ENCODE results near the gene DHH.
A peak's percentile ranks its signal among the peaks of the same experiment; 100 is the strongest.

The DHH gene

DNA sequence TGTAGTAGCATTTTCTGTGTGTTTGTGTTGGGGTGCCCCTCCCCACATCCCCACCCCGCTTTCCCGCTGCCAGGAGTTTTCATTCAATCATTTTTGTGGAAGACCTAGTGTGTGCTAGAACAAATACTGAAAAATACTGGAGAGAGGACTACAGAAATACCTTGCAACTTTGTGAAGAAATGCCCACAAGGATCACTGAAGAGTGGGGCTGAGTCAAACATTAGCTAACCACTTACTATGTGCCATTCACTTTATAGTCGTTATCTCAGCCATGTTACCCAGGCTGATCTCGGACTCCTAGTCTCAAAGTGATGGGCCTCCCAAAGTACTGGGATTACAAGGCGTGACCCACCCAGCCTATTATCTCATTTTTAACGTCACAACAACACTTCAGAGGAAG lies 16.6 kb upstream of the DHH start:
- H3K9me3 ChIP-seq (ENCODE audit: insufficient read depth, low read length): no peaks in the 10 kb centered on the region
- no peaks in the 10 kb centered on the region for H3K36me3 ChIP-seq (replicated peaks; ENCODE audit: low read depth, low read length)
- H3K4me1 ChIP-seq (ENCODE audit: low read length): peaks cover 12% of the 10 kb centered on the region
- H3K27me3 ChIP-seq (ENCODE audit: low read depth, low read length): no peaks in the 10 kb centered on the region
- H2AFZ ChIP-seq (ENCODE audit: low read depth, low read length): peak overlapping the region; percentile 98
- TF ChIP-seq, protein P1, sequence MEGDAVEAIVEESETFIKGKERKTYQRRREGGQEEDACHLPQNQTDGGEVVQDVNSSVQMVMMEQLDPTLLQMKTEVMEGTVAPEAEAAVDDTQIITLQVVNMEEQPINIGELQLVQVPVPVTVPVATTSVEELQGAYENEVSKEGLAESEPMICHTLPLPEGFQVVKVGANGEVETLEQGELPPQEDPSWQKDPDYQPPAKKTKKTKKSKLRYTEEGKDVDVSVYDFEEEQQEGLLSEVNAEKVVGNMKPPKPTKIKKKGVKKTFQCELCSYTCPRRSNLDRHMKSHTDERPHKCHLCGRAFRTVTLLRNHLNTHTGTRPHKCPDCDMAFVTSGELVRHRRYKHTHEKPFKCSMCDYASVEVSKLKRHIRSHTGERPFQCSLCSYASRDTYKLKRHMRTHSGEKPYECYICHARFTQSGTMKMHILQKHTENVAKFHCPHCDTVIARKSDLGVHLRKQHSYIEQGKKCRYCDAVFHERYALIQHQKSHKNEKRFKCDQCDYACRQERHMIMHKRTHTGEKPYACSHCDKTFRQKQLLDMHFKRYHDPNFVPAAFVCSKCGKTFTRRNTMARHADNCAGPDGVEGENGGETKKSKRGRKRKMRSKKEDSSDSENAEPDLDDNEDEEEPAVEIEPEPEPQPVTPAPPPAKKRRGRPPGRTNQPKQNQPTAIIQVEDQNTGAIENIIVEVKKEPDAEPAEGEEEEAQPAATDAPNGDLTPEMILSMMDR (IDR thresholded peaks at IDR 0.05; ENCODE audit: low read depth, low read length): no peak
- no peak for TF ChIP-seq EZH2phosphoT487 (IDR thresholded peaks at IDR 0.05; ENCODE audit: low read depth)
- peak overlapping the region; percentile 11; the same call in 1 of the 2 replicates for H3K27ac ChIP-seq (ENCODE audit: low read length)
- peaks cover 21% of the 10 kb centered on the region for H3K79me2 ChIP-seq (ENCODE audit: low read length)
- peak overlapping the region; percentile 75 for H3K4me2 ChIP-seq (ENCODE audit: low read length)
- peak overlapping the region; percentile 91 for H3K4me3 ChIP-seq (ENCODE audit: low read length)
- peaks cover 7% of the 10 kb centered on the region; the same call in 1 of the 2 replicates for H4K20me1 ChIP-seq (ENCODE audit: insufficient read depth, low read length)
- peak overlapping the region; percentile 69 for H3K9ac ChIP-seq (ENCODE audit: low read length)

DNA sequence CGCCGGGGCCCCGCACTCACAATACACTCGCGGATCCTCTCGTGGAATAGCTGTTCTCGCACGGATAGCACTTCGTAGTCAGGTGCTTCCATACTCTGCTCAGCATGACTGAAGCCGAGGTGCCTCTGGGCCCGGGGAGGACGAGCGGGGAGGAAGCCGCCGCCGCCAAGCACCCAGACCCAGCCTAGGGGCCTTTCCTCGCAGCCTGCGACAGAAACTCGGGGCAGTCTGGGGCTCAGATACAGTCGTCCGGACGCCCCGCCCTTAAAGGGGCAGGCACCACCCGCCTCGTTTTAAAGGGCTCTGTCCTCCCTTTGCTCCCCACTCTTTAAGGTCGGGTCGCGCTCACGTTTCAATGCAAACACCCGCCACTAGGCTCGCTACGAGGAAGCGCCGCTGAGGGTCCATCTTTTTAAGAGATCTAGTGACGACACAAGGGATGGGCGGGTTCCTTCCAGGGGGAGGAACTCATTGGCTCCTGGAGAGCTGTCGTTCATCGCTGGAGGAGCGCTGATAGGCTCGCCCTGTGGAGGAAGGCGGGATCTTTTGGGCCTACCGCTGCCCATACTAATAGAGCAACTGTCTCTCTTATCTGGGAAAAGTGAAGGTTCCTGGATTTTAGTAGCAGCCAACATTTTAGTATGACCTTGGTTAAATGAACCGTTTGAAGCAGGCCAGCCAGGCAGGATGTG lies 16.0 kb upstream of the DHH start, which contains the start of gene LMBR1L:
Gene LMBR1L (minus strand): TSS at position 384 of the 692 bp plus-strand sequence. CDS start 292 bp downstream, at position 92.
- TF ChIP-seq, protein P1 (IDR thresholded peaks at IDR 0.05; ENCODE audit: low read depth, low read length): peak; percentile 18; the same call in 1 of the 2 replicates
- no peak for TF ChIP-seq EZH2phosphoT487 (IDR thresholded peaks at IDR 0.05; ENCODE audit: low read depth)
- H2AFZ ChIP-seq (ENCODE audit: low read depth, low read length): peak within 1 kb of the TSS; percentile 98
- peaks cover 12% of the 10 kb centered on the region for H3K4me1 ChIP-seq (ENCODE audit: low read length)
- peak within 1 kb of the TSS; percentile 55 for H3K27ac ChIP-seq (ENCODE audit: low read length)
- peak within 1 kb of the TSS; percentile 88 for H3K4me2 ChIP-seq (ENCODE audit: low read length)
- peak within 1 kb of the TSS; percentile 91 for H3K4me3 ChIP-seq (ENCODE audit: low read length)
- H3K36me3 ChIP-seq (replicated peaks; ENCODE audit: low read depth, low read length): no peaks in the 10 kb centered on the region
- no peaks in the 10 kb centered on the region for H3K9me3 ChIP-seq (ENCODE audit: insufficient read depth, low read length)
- no peaks in the 10 kb centered on the region for H3K27me3 ChIP-seq (ENCODE audit: low read depth, low read length)
- H3K79me2 ChIP-seq (ENCODE audit: low read length): peaks cover 21% of the 10 kb centered on the region
- H4K20me1 ChIP-seq (ENCODE audit: insufficient read depth, low read length): peaks cover 9% of the 10 kb centered on the region; the same call in 1 of the 2 replicates
- H3K9ac ChIP-seq (ENCODE audit: low read length): peak within 1 kb of the TSS; percentile 87

DNA sequence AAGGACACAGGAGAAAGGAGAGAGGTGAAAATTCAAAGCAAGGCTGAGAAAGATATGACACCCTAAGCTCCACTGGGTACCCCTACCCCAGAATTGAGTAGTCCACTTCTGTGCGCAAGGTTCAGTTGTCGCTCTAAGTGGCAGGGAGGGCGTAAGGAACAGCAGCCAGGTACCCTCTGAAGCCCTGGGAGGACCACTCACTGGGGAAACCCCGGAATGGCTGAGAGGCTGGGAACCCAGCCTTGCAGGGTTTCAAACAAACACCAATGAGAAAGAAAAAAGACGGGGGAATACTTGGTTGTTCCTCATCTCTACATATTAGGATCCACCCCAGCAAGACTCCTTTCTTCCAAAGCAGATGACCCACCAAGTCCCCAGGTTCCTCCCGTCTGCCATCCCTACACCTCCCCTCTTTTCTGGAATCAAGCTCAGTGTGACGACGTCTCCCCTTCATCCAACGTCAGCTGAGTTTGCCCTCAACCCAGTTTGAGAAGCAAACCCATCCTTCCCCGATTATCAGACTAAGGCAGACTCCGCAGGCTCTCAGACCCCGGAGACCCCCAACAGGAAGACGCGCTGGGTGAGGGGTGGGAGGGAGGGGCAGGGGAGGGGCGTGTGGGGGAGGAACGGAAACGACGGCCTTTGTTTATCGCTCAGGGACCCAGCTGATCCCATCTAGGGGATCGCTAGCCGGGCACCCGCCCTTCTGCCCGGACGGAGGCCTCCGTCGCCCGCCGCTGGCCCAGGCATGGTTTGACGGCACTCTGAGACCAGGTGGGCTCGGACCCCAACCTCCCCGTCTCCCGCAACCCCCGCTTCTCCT lies 15.3 kb upstream of the DHH start:
- Histone ChIP-seq H3K27me3 (ENCODE audit: low read depth, low read length) (no peaks in the 10 kb centered on the region), H3K4me2 (ENCODE audit: low read length) (peak overlapping the region; percentile 88), H3K27ac (ENCODE audit: low read length) (peak overlapping the region; percentile 55), H3K36me3 (replicated peaks; ENCODE audit: low read depth, low read length) (no peaks in the 10 kb centered on the region), H3K9ac (ENCODE audit: low read length) (peak overlapping the region; percentile 87), H3K4me3 (ENCODE audit: low read length) (peak overlapping the region; percentile 91), H3K9me3 (ENCODE audit: insufficient read depth, low read length) (no peaks in the 10 kb centered on the region), H2AFZ (ENCODE audit: low read depth, low read length) (peak overlapping the region; percentile 72; the same call in 1 of the 2 replicates), H3K79me2 (ENCODE audit: low read length) (peaks cover 21% of the 10 kb centered on the region), H3K4me1 (ENCODE audit: low read length) (peaks cover 12% of the 10 kb centered on the region), H4K20me1 (ENCODE audit: insufficient read depth, low read length) (peaks cover 14% of the 10 kb centered on the region; the same call in 1 of the 2 replicates)
- TF ChIP-seq EZH2phosphoT487 (IDR thresholded peaks at IDR 0.05; ENCODE audit: low read depth): no peak
- TF ChIP-seq, protein P1 (IDR thresholded peaks at IDR 0.05; ENCODE audit: low read depth, low read length): no peak

DNA sequence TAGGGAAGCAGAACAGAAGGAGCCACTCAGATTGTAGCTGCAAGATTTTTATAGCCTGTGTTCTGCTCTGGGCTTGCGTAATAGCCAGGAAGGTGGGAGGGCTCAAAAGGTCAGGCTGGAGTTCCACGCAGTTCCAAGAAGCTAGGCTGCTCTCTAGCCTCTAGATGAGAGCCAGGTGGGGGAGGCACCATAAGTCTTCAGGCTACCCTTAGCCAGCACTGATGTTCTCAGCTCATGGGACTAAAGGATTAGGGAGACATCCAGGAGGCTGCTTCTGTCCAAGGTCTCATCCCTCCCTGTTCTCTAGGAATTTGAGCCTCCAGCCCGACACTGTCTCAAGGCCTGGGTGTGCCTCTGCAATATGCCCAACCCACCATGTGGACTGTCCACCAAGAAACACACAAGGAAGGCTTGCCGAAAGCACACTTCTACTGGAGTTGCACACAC lies 14.4 kb upstream of the DHH start:
- TF ChIP-seq, protein P1 (IDR thresholded peaks at IDR 0.05; ENCODE audit: low read depth, low read length): no peak
- no peak for TF ChIP-seq EZH2phosphoT487 (IDR thresholded peaks at IDR 0.05; ENCODE audit: low read depth)
- Histone ChIP-seq H3K27ac (ENCODE audit: low read length) (no peak overlapping the region), H3K9me3 (ENCODE audit: insufficient read depth, low read length) (no peaks in the 10 kb centered on the region), H3K4me2 (ENCODE audit: low read length) (peak overlapping the region; percentile 88), H3K79me2 (ENCODE audit: low read length) (peaks cover 21% of the 10 kb centered on the region), H3K36me3 (replicated peaks; ENCODE audit: low read depth, low read length) (peaks cover 4% of the 10 kb centered on the region), H3K4me1 (ENCODE audit: low read length) (peaks cover 12% of the 10 kb centered on the region), H4K20me1 (ENCODE audit: insufficient read depth, low read length) (peaks cover 14% of the 10 kb centered on the region; the same call in 1 of the 2 replicates), H2AFZ (ENCODE audit: low read depth, low read length) (no peak overlapping the region), H3K9ac (ENCODE audit: low read length) (no peak overlapping the region), H3K4me3 (ENCODE audit: low read length) (peak overlapping the region; percentile 91; the same call in 1 of the 2 replicates), H3K27me3 (ENCODE audit: low read depth, low read length) (no peaks in the 10 kb centered on the region)
